H9 (cell line): ENCODE data around the gene CHRDL1. TPM values are rescaled to one million over a fixed set of nuclear protein-coding genes. Genes with fewer than 3 reads are reported as not detected.
A peak's percentile ranks its signal among the peaks of the same experiment; 100 is the strongest.

Source experiments
- DNase-seq: peaks from one replicate; pipeline ENCODE4 v3.0.0-alpha.2; 2017
- H2AFZ ChIP-seq: one replicate; pipeline ENCODE4 v1.6.1; 2013; ENCODE audit warnings: mild to moderate bottlenecking, low read length, control low read depth, moderate library complexity
- H2AK5ac ChIP-seq: 2 replicates; pipeline ENCODE4 v1.6.1; 2013; ENCODE audit warnings: low read length, control low read depth, mixed read lengths; ENCODE audit not compliant: insufficient read length
- H2BK120ac ChIP-seq: one replicate; pipeline ENCODE4 v1.6.1; 2013; ENCODE audit warnings: low read depth, mild to moderate bottlenecking, low read length, control low read depth, inconsistent platforms; ENCODE audit not compliant: poor library complexity, severe bottlenecking
- H2BK12ac ChIP-seq: 2 replicates; pipeline ENCODE4 v1.6.1; 2013; ENCODE audit warnings: low read length, control low read depth, mixed read lengths, low read depth; ENCODE audit not compliant: insufficient read length
- H2BK15ac ChIP-seq: 2 replicates; pipeline ENCODE4 v1.6.1; 2013; ENCODE audit warnings: low read depth, low read length, control low read depth
- H2BK20ac ChIP-seq: one replicate; pipeline ENCODE4 v1.6.1; 2013; ENCODE audit warnings: low read depth, mild to moderate bottlenecking, low read length, control low read depth, inconsistent platforms; ENCODE audit not compliant: poor library complexity, severe bottlenecking
- H2BK5ac ChIP-seq: 2 replicates; pipeline ENCODE4 v1.6.1; 2013; ENCODE audit warnings: low read length, control low read depth, mixed read lengths; ENCODE audit not compliant: insufficient read length
- H3K14ac ChIP-seq: 2 replicates; pipeline ENCODE4 v1.6.1; 2013; ENCODE audit warnings: low read length, control low read depth; ENCODE audit not compliant: insufficient read depth
- H3K18ac ChIP-seq: 2 replicates; pipeline ENCODE4 v1.6.1; 2013; ENCODE audit warnings: low read depth, mild to moderate bottlenecking, mixed read lengths, low read length, control low read depth; ENCODE audit not compliant: insufficient read length
- H3K23ac ChIP-seq: 2 replicates; pipeline ENCODE4 v1.6.1; 2013; ENCODE audit warnings: low read length, control low read depth, mixed read lengths, low read depth; ENCODE audit not compliant: insufficient read length
- H3K23me2 ChIP-seq: 2 replicates; pipeline ENCODE4 v1.6.1; 2013; ENCODE audit warnings: low read depth, mild to moderate bottlenecking, mixed read lengths, low read length, control low read depth; ENCODE audit not compliant: insufficient read length, poor library complexity, severe bottlenecking
- H3K27ac ChIP-seq: 2 replicates; pipeline ENCODE4 v1.5.1; 2013; ENCODE audit warnings: low read length, control low read depth, mixed read lengths, low read depth; ENCODE audit not compliant: insufficient read length
- H3K27me3 ChIP-seq: 2 replicates; pipeline ENCODE4 v1.6.1; 2013; ENCODE audit warnings: low read length, control low read depth, inconsistent platforms; ENCODE audit not compliant: insufficient read depth
- H3K4ac ChIP-seq: 2 replicates; pipeline ENCODE4 v1.6.1; 2013; ENCODE audit warnings: low read depth, mild to moderate bottlenecking, control low read depth, inconsistent platforms, low read length, moderate library complexity
- H3K4me1 ChIP-seq: 2 replicates; pipeline ENCODE4 v1.6.1; 2013; ENCODE audit warnings: low read length, control low read depth, inconsistent platforms; ENCODE audit not compliant: insufficient read depth
- H3K4me2 ChIP-seq: 2 replicates; pipeline ENCODE4 v1.6.1; 2013; ENCODE audit warnings: low read length, control low read depth, mixed read lengths; ENCODE audit not compliant: insufficient read length, insufficient read depth
- H3K56ac ChIP-seq: 2 replicates; pipeline ENCODE4 v1.6.1; 2013; ENCODE audit warnings: low read depth, mild to moderate bottlenecking, mixed read lengths, low read length, control low read depth; ENCODE audit not compliant: insufficient read length
- H3K79me1 ChIP-seq: 2 replicates; pipeline ENCODE4 v1.6.1; 2013; ENCODE audit warnings: low read depth, mild to moderate bottlenecking, moderate library complexity, low read length, control low read depth, inconsistent platforms; ENCODE audit not compliant: insufficient read depth, poor library complexity, severe bottlenecking
- H3K79me2 ChIP-seq: 2 replicates; pipeline ENCODE4 v1.6.1; 2013; ENCODE audit warnings: low read length, control low read depth, inconsistent platforms; ENCODE audit not compliant: insufficient read depth
- H3K9ac ChIP-seq: 2 replicates; pipeline ENCODE4 v1.6.1; 2013; ENCODE audit warnings: low read length, control low read depth, mixed read lengths; ENCODE audit not compliant: insufficient read length; ENCODE audit errors: extremely low read depth
- H3K9me3 ChIP-seq: one replicate; pipeline ENCODE4 v1.6.1; 2013; ENCODE audit warnings: low read depth, low read length, inconsistent platforms; ENCODE audit not compliant: control insufficient read depth
- H3T11ph ChIP-seq: one replicate; pipeline ENCODE4 v1.6.1; 2013; ENCODE audit warnings: mild to moderate bottlenecking, low read length, control low read depth, inconsistent platforms
- H4K20me1 ChIP-seq: one replicate; pipeline ENCODE4 v1.6.1; 2013; ENCODE audit not compliant: control insufficient read depth, insufficient read length, insufficient read depth
- H4K5ac ChIP-seq: 2 replicates; pipeline ENCODE4 v1.6.1; 2013; ENCODE audit warnings: low read depth, mild to moderate bottlenecking, mixed read lengths, low read length, control low read depth; ENCODE audit not compliant: insufficient read length
- H4K8ac ChIP-seq: replicated peaks from 2 replicates; pipeline ENCODE4 v1.6.1; 2013; ENCODE audit warnings: low read length, control low read depth, mixed read lengths, low read depth; ENCODE audit not compliant: insufficient read length
- H4K91ac ChIP-seq: 2 replicates; pipeline ENCODE4 v1.6.1; 2013; ENCODE audit warnings: low read depth, mild to moderate bottlenecking, moderate library complexity, mixed read lengths, low read length, control low read depth; ENCODE audit not compliant: insufficient read length
- H3K27ac Mint-ChIP-seq, 3 experiments: 2 replicates in 2 of 3; 3 replicates in 1 of 3; pipeline ENCODE4 v1.8.0; 2020 to 2021; ENCODE audit warnings: mixed read lengths in 3 of 3, mild to moderate bottlenecking in 1 of 3, moderate library complexity in 1 of 3
- H3K27me3 Mint-ChIP-seq: 2 replicates; pipeline ENCODE4 v1.8.0; 2021; ENCODE audit warnings: low read depth, mild to moderate bottlenecking, moderate library complexity, mixed read lengths
- H3K36me3 Mint-ChIP-seq, 3 experiments: 2 replicates in 2 of 3; 3 replicates in 1 of 3; pipeline ENCODE4 v1.8.0; 2020 to 2021; ENCODE audit warnings: low read depth in 3 of 3, mixed read lengths in 3 of 3; ENCODE audit not compliant: insufficient read depth in 1 of 3
- H3K4me1 Mint-ChIP-seq, 2 experiments: 2 replicates each; pipeline ENCODE4 v1.8.0; 2020; ENCODE audit warnings: mixed read lengths in 2 of 2
- H3K4me3 Mint-ChIP-seq, 2 experiments: 2 replicates in 1 of 2; 3 replicates in 1 of 2; pipeline ENCODE4 v1.8.0; 2020 to 2021; ENCODE audit warnings: mild to moderate bottlenecking in 2 of 2, mixed read lengths in 2 of 2, moderate library complexity in 1 of 2
- H3K9me3 Mint-ChIP-seq, 2 experiments: 2 replicates in 1 of 2; 3 replicates in 1 of 2; pipeline ENCODE4 v1.8.0; 2020; ENCODE audit warnings: mild to moderate bottlenecking in 2 of 2, mixed read lengths in 2 of 2, moderate library complexity in 1 of 2
- WGBS: extraction: QIAGEN DNeasy Blood & Tissue Kit; methylation state at CpG from one replicate; pipeline ENCODE4 v1.1.7; 2013; ENCODE audit warnings: missing lambda C conversion rate, low lambda C conversion rate, mixed read lengths; ENCODE audit not compliant: insufficient read length; ENCODE audit errors: extremely low coverage; 5-methylcytosine and 5-hydroxymethylcytosine counted together
- total RNA-seq: library from RNA; stranded (reverse); gene quantifications from 2 replicates; pipeline ENCODE4 v1.2.1, GENCODE V29; 2021
- TF ChIP-seq, protein P1 (sequence below): fragments of 200-600 bp; sonication (generic); conservative IDR thresholded peaks from 3 replicates; pipeline ENCODE4 v1.8.0; 2021; ENCODE audit warnings: antibody characterized with exemption, mild to moderate bottlenecking

CHRDL1 gene
- total RNA-seq, 1 experiment from 2014 or later, result 11.8 TPM

- Mint-ChIP-seq H3K4me3 (no peak overlapping the region), H3K9me3 (no peaks in the 10 kb centered on the region; a peak in 1 of 5 replicates), H3K27ac (no peak overlapping the region), H3K36me3 (no peaks in the 10 kb centered on the region; a peak in 1 of 7 replicates), H3K4me1 (peaks cover 3 to 5% of the 10 kb centered on the region in 2 experiments; a peak in 2 of 4 replicates), H3K27me3 (no peaks in the 10 kb centered on the region; the same call in none of the 2 replicates)
- no CpG with 5 or more reads among the region's 1 CpG for whole genome bisulfite sequencing
- Histone ChIP-seq H4K8ac (no peak overlapping the region), H2AK5ac (no peak overlapping the region), H3K9ac (no peak overlapping the region), H3K79me1 (no peaks in the 10 kb centered on the region), H3K27ac (no peak overlapping the region), H3K9me3 (no peaks in the 10 kb centered on the region), H4K20me1 (no peaks in the 10 kb centered on the region), H3K4me1 (no peaks in the 10 kb centered on the region), H4K5ac (no peak overlapping the region), H3K23me2 (no peaks in the 10 kb centered on the region), H3K4ac (no peak overlapping the region), H4K91ac (no peak overlapping the region), H2BK12ac (no peak overlapping the region), H3K27me3 (no peaks in the 10 kb centered on the region), H3T11ph (no peak overlapping the region), H2BK20ac (no peak overlapping the region), H3K56ac (no peak overlapping the region), H3K79me2 (no peaks in the 10 kb centered on the region), H3K18ac (no peak overlapping the region), H3K14ac (no peak overlapping the region), H3K4me2 (no peak overlapping the region), H3K23ac (no peak overlapping the region), H2BK120ac (no peak overlapping the region), H2BK5ac (no peak overlapping the region), H2AFZ (no peak overlapping the region), H2BK15ac (no peak overlapping the region)
- peak; percentile 79 for DNase-seq
- TF ChIP-seq, protein P1, sequence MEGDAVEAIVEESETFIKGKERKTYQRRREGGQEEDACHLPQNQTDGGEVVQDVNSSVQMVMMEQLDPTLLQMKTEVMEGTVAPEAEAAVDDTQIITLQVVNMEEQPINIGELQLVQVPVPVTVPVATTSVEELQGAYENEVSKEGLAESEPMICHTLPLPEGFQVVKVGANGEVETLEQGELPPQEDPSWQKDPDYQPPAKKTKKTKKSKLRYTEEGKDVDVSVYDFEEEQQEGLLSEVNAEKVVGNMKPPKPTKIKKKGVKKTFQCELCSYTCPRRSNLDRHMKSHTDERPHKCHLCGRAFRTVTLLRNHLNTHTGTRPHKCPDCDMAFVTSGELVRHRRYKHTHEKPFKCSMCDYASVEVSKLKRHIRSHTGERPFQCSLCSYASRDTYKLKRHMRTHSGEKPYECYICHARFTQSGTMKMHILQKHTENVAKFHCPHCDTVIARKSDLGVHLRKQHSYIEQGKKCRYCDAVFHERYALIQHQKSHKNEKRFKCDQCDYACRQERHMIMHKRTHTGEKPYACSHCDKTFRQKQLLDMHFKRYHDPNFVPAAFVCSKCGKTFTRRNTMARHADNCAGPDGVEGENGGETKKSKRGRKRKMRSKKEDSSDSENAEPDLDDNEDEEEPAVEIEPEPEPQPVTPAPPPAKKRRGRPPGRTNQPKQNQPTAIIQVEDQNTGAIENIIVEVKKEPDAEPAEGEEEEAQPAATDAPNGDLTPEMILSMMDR, result peak; percentile 79
Observed at GRCh38 chrX:110836982-110837381, 41.4 kb upstream of the CHRDL1 start.
